PC-9 (cell line): Measurements from ENCODE around the gene MORC1. TPM values are rescaled to one million over a fixed set of nuclear protein-coding genes. Genes with fewer than 3 reads are reported as not detected.

Experiments used
- Bru-seq: library from RNA; stranded (reverse); fragments of 400-500 nt; gene quantifications from one replicate; lab custom pipeline; 2021; lab: Mats Ljungman, UMichigan
- BruChase-seq, 2 experiments: library from RNA; stranded (reverse); fragments of 400-500 nt; gene quantifications; one replicate each; lab custom pipeline; 2021; lab: Mats Ljungman, UMichigan
- BruUV-seq: library from RNA; stranded (reverse); fragments of 400-500 nt; replicated peaks from 2 replicates; lab custom pipeline; 2021; lab: Mats Ljungman, UMichigan
- CTCF ChIA-PET: fragments of 300-600 bp; sonication (Branson Sonifier 250); formaldehyde crosslinking; loops from one replicate; lab custom pipeline; 2022; ENCODE audit warnings: antibody characterized with exemption; lab: Charles Lee
- POLR2A ChIA-PET: fragments of 300-600 bp; sonication (Branson Sonifier 250); formaldehyde crosslinking; loops from one replicate; lab custom pipeline; 2022; ENCODE audit warnings: antibody characterized with exemption; ENCODE audit not compliant: unreplicated experiment; lab: Charles Lee
- DNase-seq, 2 experiments: peaks; one replicate each; pipeline versions ENCODE4 v3.0.0 to v3.0.0-alpha.2; 2015 to 2022; ENCODE audit warnings: mixed read lengths in 1 of 2
- H2AFZ ChIP-seq: fragments of 200-600 bp; sonication (generic); 2 replicates; pipeline ENCODE4 v1.8.1; 2017; ENCODE audit warnings: antibody characterized with exemption
- H3F3A ChIP-seq: fragments of 200-600 bp; sonication (generic); 2 replicates; pipeline ENCODE4 v1.8.1; 2017; ENCODE audit warnings: antibody characterized with exemption, mild to moderate bottlenecking, low read depth; ENCODE audit not compliant: insufficient read depth
- H3K27ac ChIP-seq: fragments of 200-600 bp; sonication (generic); 2 replicates; pipeline ENCODE4 v1.6.1; 2016; ENCODE audit warnings: mixed run types
- H3K27me3 ChIP-seq: fragments of 200-600 bp; sonication (generic); 2 replicates; pipeline ENCODE4 v1.6.1; 2016; ENCODE audit warnings: low read depth, mixed run types; ENCODE audit not compliant: insufficient read depth
- H3K36me3 ChIP-seq: fragments of 200-600 bp; sonication (generic); 2 replicates; pipeline ENCODE4 v1.6.1; 2016; ENCODE audit warnings: low read depth, mixed run types
- H3K4me1 ChIP-seq: fragments of 200-600 bp; sonication (generic); replicated peaks from 2 replicates; pipeline ENCODE4 v1.6.1; 2016; ENCODE audit warnings: mixed run types; ENCODE audit not compliant: insufficient read depth
- H3K4me2 ChIP-seq: fragments of 200-600 bp; sonication (generic); 2 replicates; pipeline ENCODE4 v1.6.1; 2017; ENCODE audit warnings: mixed run types
- H3K4me3 ChIP-seq: fragments of 200-600 bp; sonication (generic); 2 replicates; pipeline ENCODE4 v1.6.1; 2016; ENCODE audit warnings: mixed run types
- H3K79me2 ChIP-seq: fragments of 200-600 bp; sonication (generic); 2 replicates; pipeline ENCODE4 v1.6.1; 2017; ENCODE audit warnings: low read depth, mixed run types
- H3K9me2 ChIP-seq: fragments of 200-600 bp; sonication (generic); 2 replicates; pipeline ENCODE4 v1.8.1; 2017; ENCODE audit warnings: mild to moderate bottlenecking; ENCODE audit not compliant: insufficient read depth
- H3K9me3 ChIP-seq: fragments of 200-600 bp; sonication (generic); 2 replicates; pipeline ENCODE4 v1.8.1; 2016; ENCODE audit warnings: low read depth; ENCODE audit not compliant: insufficient read depth
- H4K20me1 ChIP-seq: fragments of 200-600 bp; sonication (generic); 2 replicates; pipeline ENCODE4 v1.8.1; 2017; ENCODE audit not compliant: insufficient read depth
- EZH2 ChIP-seq: fragments of 200-600 bp; sonication (generic); IDR thresholded peaks from 2 replicates; pipeline ENCODE4 v1.8.0; 2017; ENCODE audit warnings: antibody characterized with exemption, low read depth
- intact Hi-C: fragments of 100-400 bp; cut with micrococcal nuclease; formaldehyde crosslinking; loops from one replicate; pipeline ENCODE4 v1.10.0; 2022; ENCODE audit not compliant: unreplicated experiment
- long read RNA-seq: library from polyadenylated mRNA; stranded (forward); transcript quantifications from one replicate; pipeline ENCODE4 v2.0.0, GENCODE V29; 2022
- total RNA-seq: library from RNA; stranded (reverse); gene quantifications from 2 replicates; pipeline ENCODE4 v1.2.3, GENCODE V29; 2021
- TF ChIP-seq, protein P1 (sequence below): fragments of 200-600 bp; sonication (generic); conservative IDR thresholded peaks from 2 replicates; pipeline ENCODE4 v1.6.1; 2017; ENCODE audit warnings: mixed run types, antibody characterized with exemption, mild to moderate bottlenecking, moderate library complexity

MORC1 gene, protein sequence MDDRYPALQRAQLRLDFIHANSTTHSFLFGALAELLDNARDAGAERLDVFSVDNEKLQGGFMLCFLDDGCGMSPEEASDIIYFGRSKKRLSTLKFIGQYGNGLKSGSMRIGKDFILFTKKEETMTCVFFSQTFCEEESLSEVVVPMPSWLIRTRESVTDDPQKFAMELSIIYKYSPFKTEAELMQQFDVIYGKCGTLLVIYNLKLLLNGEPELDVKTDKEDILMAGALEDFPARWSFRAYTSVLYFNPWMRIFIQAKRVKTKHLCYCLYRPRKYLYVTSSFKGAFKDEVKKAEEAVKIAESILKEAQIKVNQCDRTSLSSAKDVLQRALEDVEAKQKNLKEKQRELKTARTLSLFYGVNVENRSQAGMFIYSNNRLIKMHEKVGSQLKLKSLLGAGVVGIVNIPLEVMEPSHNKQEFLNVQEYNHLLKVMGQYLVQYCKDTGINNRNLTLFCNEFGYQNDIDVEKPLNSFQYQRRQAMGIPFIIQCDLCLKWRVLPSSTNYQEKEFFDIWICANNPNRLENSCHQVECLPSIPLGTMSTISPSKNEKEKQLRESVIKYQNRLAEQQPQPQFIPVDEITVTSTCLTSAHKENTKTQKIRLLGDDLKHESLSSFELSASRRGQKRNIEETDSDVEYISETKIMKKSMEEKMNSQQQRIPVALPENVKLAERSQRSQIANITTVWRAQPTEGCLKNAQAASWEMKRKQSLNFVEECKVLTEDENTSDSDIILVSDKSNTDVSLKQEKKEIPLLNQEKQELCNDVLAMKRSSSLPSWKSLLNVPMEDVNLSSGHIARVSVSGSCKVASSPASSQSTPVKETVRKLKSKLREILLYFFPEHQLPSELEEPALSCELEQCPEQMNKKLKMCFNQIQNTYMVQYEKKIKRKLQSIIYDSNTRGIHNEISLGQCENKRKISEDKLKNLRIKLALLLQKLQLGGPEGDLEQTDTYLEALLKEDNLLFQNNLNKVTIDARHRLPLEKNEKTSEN
- not detected in 2 replicates for total RNA-seq
- Bru-seq, nascent RNA: not detected
- percentile 1 among the genes with signal in this experiment for BruChase-seq, experiment 1, labeled RNA remaining after a 2-hour chase
- not detected for BruChase-seq, experiment 2, labeled RNA remaining after a 6-hour chase
- long read RNA-seq: 0 reads

DNA sequence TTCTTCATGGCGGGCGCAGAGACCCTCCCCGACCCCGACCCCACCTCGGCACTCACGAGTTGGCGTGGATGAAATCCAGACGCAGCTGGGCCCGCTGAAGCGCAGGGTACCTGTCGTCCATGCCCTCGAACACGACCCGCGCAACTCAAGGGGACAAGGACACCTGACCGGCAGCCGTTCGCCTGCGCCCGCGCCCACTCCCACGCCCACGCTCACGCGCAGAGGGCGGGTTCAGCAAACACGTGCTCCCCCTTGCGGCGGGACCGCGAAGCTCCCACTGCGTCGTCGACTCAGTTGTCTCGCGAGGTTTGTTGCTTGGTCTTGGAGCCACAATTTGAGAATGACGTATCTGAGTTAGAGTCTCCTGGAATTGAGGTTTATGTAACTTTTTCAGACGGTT, at the start of gene MORC1:
TSS of gene MORC1 (minus strand) at position 196 of the 400 bp plus-strand sequence. CDS start at position 121, 75 bp downstream.
- Histone ChIP-seq H3K9me3 (no peaks in the 10 kb centered on the region), H3K4me2 (no peak within 1 kb of the TSS), H3K4me3 (no peak within 1 kb of the TSS), H3F3A (no peaks in the 10 kb centered on the region), H3K9me2 (0 out of 2 replicates have a peak, but pooled peaks cover 2% of the 10 kb centered on the region), H2AFZ (no peak within 1 kb of the TSS), H3K4me1 (no peaks in the 10 kb centered on the region), H3K27me3 (no peaks in the 10 kb centered on the region; the same call in 1 of the 2 replicates), H3K36me3 (no peaks in the 10 kb centered on the region), H4K20me1 (no peaks in the 10 kb centered on the region), H3K79me2 (no peaks in the 10 kb centered on the region), H3K27ac (no peak within 1 kb of the TSS)
- intact Hi-C loops: no loop called here
- no peak for DNase-seq
- POLR2A ChIA-PET: no interaction called here
- CTCF ChIA-PET: no interaction called here
- no TSS peak for BruUV-seq
- TF ChIP-seq, protein P1, sequence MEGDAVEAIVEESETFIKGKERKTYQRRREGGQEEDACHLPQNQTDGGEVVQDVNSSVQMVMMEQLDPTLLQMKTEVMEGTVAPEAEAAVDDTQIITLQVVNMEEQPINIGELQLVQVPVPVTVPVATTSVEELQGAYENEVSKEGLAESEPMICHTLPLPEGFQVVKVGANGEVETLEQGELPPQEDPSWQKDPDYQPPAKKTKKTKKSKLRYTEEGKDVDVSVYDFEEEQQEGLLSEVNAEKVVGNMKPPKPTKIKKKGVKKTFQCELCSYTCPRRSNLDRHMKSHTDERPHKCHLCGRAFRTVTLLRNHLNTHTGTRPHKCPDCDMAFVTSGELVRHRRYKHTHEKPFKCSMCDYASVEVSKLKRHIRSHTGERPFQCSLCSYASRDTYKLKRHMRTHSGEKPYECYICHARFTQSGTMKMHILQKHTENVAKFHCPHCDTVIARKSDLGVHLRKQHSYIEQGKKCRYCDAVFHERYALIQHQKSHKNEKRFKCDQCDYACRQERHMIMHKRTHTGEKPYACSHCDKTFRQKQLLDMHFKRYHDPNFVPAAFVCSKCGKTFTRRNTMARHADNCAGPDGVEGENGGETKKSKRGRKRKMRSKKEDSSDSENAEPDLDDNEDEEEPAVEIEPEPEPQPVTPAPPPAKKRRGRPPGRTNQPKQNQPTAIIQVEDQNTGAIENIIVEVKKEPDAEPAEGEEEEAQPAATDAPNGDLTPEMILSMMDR: no peak
- TF ChIP-seq EZH2: no peak

DNA sequence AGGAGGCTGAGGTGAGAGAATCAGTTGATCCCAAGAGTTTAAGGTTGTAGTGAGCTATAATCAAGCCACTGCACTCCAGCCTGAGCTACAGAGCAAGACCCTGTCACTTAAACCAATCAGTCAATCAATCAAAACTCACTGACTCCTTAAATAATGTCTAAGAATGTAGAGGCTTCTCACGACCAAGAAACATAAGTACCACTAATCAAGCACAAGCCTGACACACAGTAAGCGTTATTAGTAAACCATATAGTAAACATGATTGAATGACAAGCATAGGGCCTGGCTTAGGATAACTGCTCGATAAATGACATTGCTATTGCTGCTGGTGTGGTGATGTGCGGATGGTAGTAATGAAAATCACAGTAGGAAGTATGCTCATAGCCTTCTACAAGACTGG, 48.0 kb upstream of the MORC1 start:
- Histone ChIP-seq H3K9me2 (no peaks in the 10 kb centered on the region), H3F3A (no peaks in the 10 kb centered on the region), H3K4me2 (no peak overlapping the region), H3K4me1 (no peaks in the 10 kb centered on the region), H3K27ac (no peak overlapping the region), H3K9me3 (no peaks in the 10 kb centered on the region), H3K4me3 (no peak overlapping the region), H3K36me3 (no peaks in the 10 kb centered on the region), H2AFZ (no peak overlapping the region), H4K20me1 (no peaks in the 10 kb centered on the region; the same call in 1 of the 2 replicates), H3K79me2 (no peaks in the 10 kb centered on the region), H3K27me3 (peaks cover 14% of the 10 kb centered on the region; the same call in 1 of the 2 replicates)
- intact Hi-C loops: no loop called here
- DNase-seq: no peak
- ChIA-PET CTCF (no interaction called here), POLR2A (no interaction called here)
- TF ChIP-seq, protein P1: no peak
- TF ChIP-seq EZH2: no peak
- BruUV-seq: no TSS peak
